ENCODE data around the gene SOX6.

SOX6 gene

GRCh38 chr11:15972838-15973237, 383.5 kb downstream of the SOX6 start:
- Histone ChIP-seq H3K27me3 (ENCODE audit: control insufficient read depth, low read length) (no peaks in the 10 kb centered on the region), H4K20me1 (ENCODE audit: control insufficient read depth, insufficient read depth, low read depth, low read length) (no peaks in the 10 kb centered on the region), H3K79me2 (ENCODE audit: control insufficient read depth, low read length) (no peaks in the 10 kb centered on the region), H3K4me1 (ENCODE audit: control insufficient read depth, low read length) (no peaks in the 10 kb centered on the region), H3K4me2 (ENCODE audit: low read length) (no peak overlapping the region), H3K9me2 (replicated peaks; ENCODE audit: control insufficient read depth, low read length) (no peaks in the 10 kb centered on the region), H3F3A (ENCODE audit: control insufficient read depth, insufficient read depth) (no peaks in the 10 kb centered on the region), H3K9me3 (ENCODE audit: control insufficient read depth, insufficient read depth, low read length) (no peaks in the 10 kb centered on the region), H3K4me3 (ENCODE audit: low read length) (no peak overlapping the region), H3K36me3 (ENCODE audit: control insufficient read depth, low read length) (no peaks in the 10 kb centered on the region), H3K27ac (ENCODE audit: low read depth, low read length) (no peak overlapping the region)
- TF ChIP-seq CTCF (IDR thresholded peaks at IDR 0.05; ENCODE audit: low read depth, low read length, poor library complexity, severe bottlenecking) (no peak), EZH2phosphoT487 (IDR thresholded peaks at IDR 0.05; ENCODE audit: borderline replicate concordance, low read length) (no peak)

DNA sequence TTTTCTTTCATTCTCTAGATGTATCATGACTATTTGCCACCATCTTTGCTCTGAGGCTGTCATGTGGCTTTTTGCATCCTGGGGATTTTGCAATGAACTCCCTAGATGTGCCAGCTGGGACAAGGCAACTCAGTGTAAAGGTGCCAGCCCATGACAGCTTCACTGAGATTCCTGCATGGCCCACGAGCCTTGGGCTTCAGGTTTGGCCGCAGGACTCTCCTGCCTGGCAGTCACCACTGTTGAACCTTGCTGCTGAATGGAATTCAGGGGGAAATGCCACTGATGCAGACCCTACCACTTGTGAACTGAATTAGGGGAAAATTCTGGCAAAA, 385.2 kb downstream of the SOX6 start:
- Histone ChIP-seq H3K9me2 (replicated peaks; ENCODE audit: control insufficient read depth, low read length) (no peaks in the 10 kb centered on the region), H3K4me2 (ENCODE audit: low read length) (no peak overlapping the region), H3K79me2 (ENCODE audit: control insufficient read depth, low read length) (no peaks in the 10 kb centered on the region), H3K27ac (ENCODE audit: low read depth, low read length) (no peak overlapping the region), H3K4me1 (ENCODE audit: control insufficient read depth, low read length) (no peaks in the 10 kb centered on the region), H3F3A (ENCODE audit: control insufficient read depth, insufficient read depth) (no peaks in the 10 kb centered on the region), H3K36me3 (ENCODE audit: control insufficient read depth, low read length) (no peaks in the 10 kb centered on the region), H3K4me3 (ENCODE audit: low read length) (no peak overlapping the region), H4K20me1 (ENCODE audit: control insufficient read depth, insufficient read depth, low read depth, low read length) (no peaks in the 10 kb centered on the region), H3K9me3 (ENCODE audit: control insufficient read depth, insufficient read depth, low read length) (no peaks in the 10 kb centered on the region), H3K27me3 (ENCODE audit: control insufficient read depth, low read length) (no peaks in the 10 kb centered on the region)
- no peak for TF ChIP-seq EZH2phosphoT487 (IDR thresholded peaks at IDR 0.05; ENCODE audit: borderline replicate concordance, low read length)
- TF ChIP-seq CTCF (IDR thresholded peaks at IDR 0.05; ENCODE audit: low read depth, low read length, poor library complexity, severe bottlenecking) = no peak

DNA sequence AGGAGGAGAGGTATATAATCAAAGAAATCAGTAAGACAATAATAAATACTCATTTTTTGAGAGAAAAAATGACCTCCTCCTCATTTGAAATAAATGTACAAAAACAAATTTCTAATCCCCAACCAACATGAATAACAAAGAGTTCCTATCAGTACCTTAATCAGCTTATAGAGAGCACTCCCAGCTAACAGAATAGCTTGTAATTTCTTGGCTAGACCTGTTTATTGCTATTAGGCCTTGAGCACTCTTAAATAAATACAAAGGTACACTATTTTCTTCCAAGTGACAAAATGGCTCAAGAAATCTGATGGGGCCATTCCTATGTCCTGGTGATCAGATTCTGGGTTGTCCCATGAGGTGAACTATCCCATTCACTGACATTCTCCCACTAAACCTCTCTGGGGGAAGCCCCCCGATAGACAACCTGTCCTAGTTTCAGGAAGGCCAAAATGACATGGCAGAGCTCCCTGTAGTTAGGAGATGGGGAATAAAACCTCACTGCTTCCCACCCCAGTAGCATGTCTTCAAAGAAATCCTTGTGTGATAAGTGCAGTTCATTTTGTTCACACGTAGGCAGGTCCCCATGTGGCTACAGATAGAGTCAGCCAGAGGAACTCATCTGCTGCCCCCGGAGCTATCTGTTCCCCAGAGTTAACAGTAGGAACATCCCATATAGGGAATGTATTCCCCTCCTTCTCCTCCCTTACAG, 385.7 kb downstream of the SOX6 start:
- Histone ChIP-seq H3K27ac (ENCODE audit: low read depth, low read length) (no peak overlapping the region), H3K4me1 (ENCODE audit: control insufficient read depth, low read length) (no peaks in the 10 kb centered on the region), H3K36me3 (ENCODE audit: control insufficient read depth, low read length) (no peaks in the 10 kb centered on the region), H3K4me2 (ENCODE audit: low read length) (no peak overlapping the region), H4K20me1 (ENCODE audit: control insufficient read depth, insufficient read depth, low read depth, low read length) (no peaks in the 10 kb centered on the region), H3F3A (ENCODE audit: control insufficient read depth, insufficient read depth) (no peaks in the 10 kb centered on the region), H3K27me3 (ENCODE audit: control insufficient read depth, low read length) (no peaks in the 10 kb centered on the region), H3K79me2 (ENCODE audit: control insufficient read depth, low read length) (no peaks in the 10 kb centered on the region), H3K9me2 (replicated peaks; ENCODE audit: control insufficient read depth, low read length) (no peaks in the 10 kb centered on the region), H3K9me3 (ENCODE audit: control insufficient read depth, insufficient read depth, low read length) (no peaks in the 10 kb centered on the region), H3K4me3 (ENCODE audit: low read length) (no peak overlapping the region)
- TF ChIP-seq CTCF (IDR thresholded peaks at IDR 0.05; ENCODE audit: low read depth, low read length, poor library complexity, severe bottlenecking) (no peak), EZH2phosphoT487 (IDR thresholded peaks at IDR 0.05; ENCODE audit: borderline replicate concordance, low read length) (no peak)
